CD14-positive monocyte (primary cell): ENCODE results near the gene ARMH3. TPM values are rescaled to one million over a fixed set of nuclear protein-coding genes. Genes with fewer than 3 reads are reported as not detected.

Experiments
- DNase-seq, 3 donors: peaks; one replicate each; pipeline ENCODE4 v3.0.0-alpha.2; 2011 to 2022
- H2AFZ ChIP-seq: 2 replicates; pipeline ENCODE4 v1.6.0; 2012; ENCODE audit warnings: mild to moderate bottlenecking, low read depth, low read length, inconsistent platforms; ENCODE audit not compliant: insufficient read depth, poor library complexity, severe bottlenecking
- H3K27ac ChIP-seq, 2 donors: 1 replicate in 1 of 2; 2 replicates in 1 of 2; pipeline ENCODE4 v1.5.1; 2012 to 2013; ENCODE audit warnings: low read length in 2 of 2, control low read depth in 1 of 2, inconsistent platforms in 1 of 2, low read depth in 1 of 2, mild to moderate bottlenecking in 1 of 2
- H3K27me3 ChIP-seq, 2 donors: one replicate each; pipeline versions ENCODE4 v1.6.0 to v1.6.1; 2011 to 2013; ENCODE audit warnings: low read length in 2 of 2; ENCODE audit not compliant: control insufficient read depth in 2 of 2, insufficient read depth in 2 of 2
- H3K36me3 ChIP-seq, 2 donors: replicated peaks in 1 of 2; 1 replicate in 1 of 2; 2 replicates in 1 of 2; pipeline versions ENCODE4 v1.5.1 to v1.6.1; 2012 to 2013; ENCODE audit warnings: low read length in 2 of 2, control low read depth in 1 of 2, inconsistent platforms in 1 of 2, mild to moderate bottlenecking in 1 of 2; ENCODE audit not compliant: insufficient read depth in 2 of 2, control insufficient read depth in 1 of 2
- H3K4me1 ChIP-seq, 2 donors: 1 replicate in 1 of 2; 2 replicates in 1 of 2; pipeline versions ENCODE4 v1.5.1 to v1.6.1; 2012 to 2013; ENCODE audit warnings: low read length in 2 of 2, control low read depth in 1 of 2, inconsistent platforms in 1 of 2, mild to moderate bottlenecking in 1 of 2, moderate library complexity in 1 of 2; ENCODE audit not compliant: insufficient read depth in 2 of 2, control insufficient read depth in 1 of 2
- H3K4me2 ChIP-seq: replicated peaks from 2 replicates; pipeline ENCODE3; 2012; ENCODE audit warnings: low read length, moderate library complexity, mild to moderate bottlenecking; ENCODE audit not compliant: poor library complexity, severe bottlenecking; ENCODE audit errors: extremely low read depth
- H3K4me3 ChIP-seq, 3 experiments: fragments of 200-600 bp in 1 of 3; sonication (generic) in 1 of 3; replicated peaks in 1 of 3; 1 replicate in 2 of 3; 2 replicates in 1 of 3; pipeline ENCODE4 v1.5.1; 2011 to 2013; ENCODE audit warnings: low read length in 3 of 3, mild to moderate bottlenecking in 3 of 3, control low read depth in 2 of 3, low read depth in 2 of 3, inconsistent platforms in 1 of 3, moderate library complexity in 1 of 3
- H3K79me2 ChIP-seq: 2 replicates; pipeline ENCODE4 v1.6.0; 2012; ENCODE audit warnings: mild to moderate bottlenecking, control low read depth, inconsistent platforms, low read length, moderate library complexity; ENCODE audit not compliant: insufficient read depth
- H3K9ac ChIP-seq: 2 replicates; pipeline ENCODE4 v1.6.0; 2017; ENCODE audit warnings: low read length, mild to moderate bottlenecking; ENCODE audit not compliant: insufficient read depth, poor library complexity, severe bottlenecking
- H3K9me3 ChIP-seq, 2 donors: replicated peaks in 1 of 2; 1 replicate in 1 of 2; 2 replicates in 1 of 2; pipeline versions ENCODE4 v1.5.1 to v1.6.1; 2012 to 2013; ENCODE audit warnings: low read length in 2 of 2, control low read depth in 1 of 2; ENCODE audit not compliant: control insufficient read depth in 1 of 2, insufficient read depth in 1 of 2
- H4K20me1 ChIP-seq: 2 replicates; pipeline ENCODE4 v1.6.0; 2012; ENCODE audit warnings: mild to moderate bottlenecking, low read length, control low read depth, moderate library complexity; ENCODE audit not compliant: insufficient read depth
- H3K27ac Mint-ChIP-seq, 7 donors: one replicate each; pipeline ENCODE4 v1.8.0; 2020; ENCODE audit warnings: mild to moderate bottlenecking in 7 of 7, mixed read lengths in 7 of 7, moderate library complexity in 6 of 7, inconsistent platforms in 2 of 7
- H3K27me3 Mint-ChIP-seq, 3 donors: one replicate each; pipeline ENCODE4 v1.8.0; 2021 to 2022; ENCODE audit warnings: low read depth in 3 of 3, mild to moderate bottlenecking in 3 of 3, mixed read lengths in 3 of 3, moderate library complexity in 3 of 3, inconsistent platforms in 1 of 3
- H3K36me3 Mint-ChIP-seq, 2 donors: one replicate each; pipeline ENCODE4 v1.8.0; 2020; ENCODE audit warnings: mixed read lengths in 2 of 2, inconsistent platforms in 1 of 2, mild to moderate bottlenecking in 1 of 2
- H3K4me1 Mint-ChIP-seq: one replicate; pipeline ENCODE4 v1.8.0; 2020; ENCODE audit warnings: mild to moderate bottlenecking, mixed read lengths
- H3K4me3 Mint-ChIP-seq, 2 donors: one replicate each; pipeline ENCODE4 v1.8.0; 2020; ENCODE audit warnings: mild to moderate bottlenecking in 2 of 2, mixed read lengths in 2 of 2, moderate library complexity in 1 of 2
- H3K9me3 Mint-ChIP-seq, 7 donors: one replicate each; pipeline ENCODE4 v1.8.0; 2020 to 2022; ENCODE audit warnings: mixed read lengths in 7 of 7, mild to moderate bottlenecking in 6 of 7, moderate library complexity in 6 of 7, inconsistent platforms in 2 of 7
- CTCF ChIP-seq: fragments of 200-600 bp; IDR thresholded peaks from one replicate; pipeline ENCODE4 v1.8.0; 2022; ENCODE audit warnings: antibody characterized with exemption, mild to moderate bottlenecking
- WGBS: methylation state at CpG from one replicate; pipeline ENCODE4 v1.1.5; 2013; ENCODE audit warnings: missing lambda C conversion rate; ENCODE audit not compliant: insufficient coverage; 5-methylcytosine and 5-hydroxymethylcytosine counted together
- intact Hi-C, 2 donors: fragments of 100-400 bp; cut with micrococcal nuclease; formaldehyde crosslinking; loops; one replicate each; pipeline versions ENCODE4 v1.15.0 to v1.15.1; 2023
- polyA plus RNA-seq, 3 donors: library from polyadenylated mRNA; depleted of rRNA in 1 of 3; unstranded in 2 of 3; stranded (reverse) in 1 of 3; fragments of 300-500 nt in 2 of 3; fragments of >200 nt in 1 of 3; fragmentation: Illumina TruSeq in 2 of 3; gene quantifications; 1 replicate in 2 of 3; 2 replicates in 1 of 3; pipeline ENCODE4 v1.2.3, GENCODE V29; 2012 to 2021

The ARMH3 gene
- polyA plus RNA-seq, 3 donors = 20.4 to 26.3 (median 22.1) TPM

GRCh38 chr10:101969412-101969922 is 86.5 kb downstream of the ARMH3 start:
- peaks cover 43 to 47% of the 10 kb centered on the region in 2 donors for H3K4me1 ChIP-seq
- H3K9me3 Mint-ChIP-seq = no peaks in the 10 kb centered on the region

GRCh38 chr10:101968940-101969321 is 87.0 kb downstream of the ARMH3 start:
- Histone ChIP-seq H3K36me3 (peaks cover 25 to 72% of the 10 kb centered on the region in 2 donors), H3K9ac (peak overlapping the region; percentile 32), H3K4me1 (peaks cover 38 to 41% of the 10 kb centered on the region in 2 donors), H3K79me2 (peaks cover 24% of the 10 kb centered on the region), H3K27me3 (no peaks in the 10 kb centered on the region), H3K9me3 (no peaks in the 10 kb centered on the region), H3K27ac (peak overlapping the region in 1 of 2 donors; percentile 83), H3K4me2 (peak overlapping the region; percentile 49), H3K4me3 (peak overlapping the region in 2 of 3 experiments; percentile 27 to 48), H2AFZ (peak overlapping the region; percentile 43), H4K20me1 (no peaks in the 10 kb centered on the region)
- WGBS = no CpG with 5 or more reads among the region's 1 CpG
- no peak for TF ChIP-seq CTCF
- Mint-ChIP-seq H3K4me1 (peaks cover 61% of the 10 kb centered on the region), H3K9me3 (no peaks in the 10 kb centered on the region), H3K27ac (peak overlapping the region in 6 of 7 donors; percentile 82 to 94 (median 88)), H3K4me3 (peak overlapping the region; percentile 13 to 69), H3K36me3 (peaks cover 53 to 68% of the 10 kb centered on the region in 2 donors), H3K27me3 (no peaks in the 10 kb centered on the region)
- DNase-seq = peak in 2 of 3 donors; percentile 11 to 15
- intact Hi-C loops = no loop called here

More at GRCh38 chr10:101969412-101969922, 86.5 kb downstream of the ARMH3 start:
- peak overlapping the region; percentile 13 to 69 for H3K4me3 Mint-ChIP-seq
- peaks cover 50 to 62% of the 10 kb centered on the region in 2 donors for H3K36me3 Mint-ChIP-seq
- Histone ChIP-seq H3K79me2 (peaks cover 24% of the 10 kb centered on the region), H3K4me2 (peak overlapping the region; percentile 49), H3K27ac (peak overlapping the region; percentile 26 to 83), H4K20me1 (no peaks in the 10 kb centered on the region), H3K9me3 (no peaks in the 10 kb centered on the region), H2AFZ (peak overlapping the region; percentile 43), H3K9ac (peak overlapping the region; percentile 32), H3K4me3 (peak overlapping the region in 2 of 3 experiments; percentile 27 to 48), H3K36me3 (peaks cover 25 to 67% of the 10 kb centered on the region in 2 donors), H3K27me3 (no peaks in the 10 kb centered on the region)
- DNase-seq = no peak
- TF ChIP-seq CTCF = no peak
- H3K4me1 Mint-ChIP-seq = peaks cover 66% of the 10 kb centered on the region
- 46% methylated on average over 2 of the region's 4 CpGs for WGBS
- no peaks in the 10 kb centered on the region for H3K27me3 Mint-ChIP-seq
- intact Hi-C loops = no loop called here
- H3K27ac Mint-ChIP-seq = peak overlapping the region; percentile 82 to 94 (median 88)
